Islet of Langerhans (tissue), 1 donor: ENCODE data around the gene STX11.
"Not testable (repeated sequence)": the region's sequence is repeated elsewhere in the genome, so short reads cannot be mapped to it uniquely, and the experiment has no call there.

ENCODE experiments used
- FAIRE-seq: peaks from one replicate; lab custom pipeline; 2011; peaks lifted over from hg19 to GRCh38; lab: Jason Lieb, UNC

The STX11 gene

GRCh38 chr6:144177726-144178125 is 27.4 kb downstream of the STX11 start:
- FAIRE-seq: no peak

GRCh38 chr6:144178323-144178722 is 28.0 kb downstream of the STX11 start:
- no peak for FAIRE-seq

GRCh38 chr6:144179237-144179636 is 28.9 kb downstream of the STX11 start:
- no peak for FAIRE-seq

GRCh38 chr6:144179828-144180227 is 29.5 kb downstream of the STX11 start:
- FAIRE-seq: no peak

GRCh38 chr6:144180354-144180753 is 30.0 kb downstream of the STX11 start:
- FAIRE-seq: not testable (repeated sequence)

GRCh38 chr6:144181639-144182038 is 31.3 kb downstream of the STX11 start:
- FAIRE-seq: no peak

GRCh38 chr6:144184186-144184585 is 33.9 kb downstream of the STX11 start:
- not testable (repeated sequence) for FAIRE-seq

GRCh38 chr6:144185133-144185836 is 35.0 kb downstream of the STX11 start:
- no peak for FAIRE-seq

- no peak for FAIRE-seq
Measured at GRCh38 chr6:144186817-144187625, 36.7 kb downstream of the STX11 start.

GRCh38 chr6:144189351-144189750 is 39.0 kb downstream of the STX11 start:
- no peak for FAIRE-seq

- no peak for FAIRE-seq
Measured at GRCh38 chr6:144190080-144190479, 39.8 kb downstream of the STX11 start.

- no peak for FAIRE-seq
Measured at GRCh38 chr6:144190593-144190992, 40.3 kb downstream of the STX11 start.

- no peak for FAIRE-seq
Measured at GRCh38 chr6:144193181-144193580, 42.9 kb downstream of the STX11 start.

- FAIRE-seq: no peak
Measured at GRCh38 chr6:144194293-144194810, 44.0 kb downstream of the STX11 start.

- no peak for FAIRE-seq
Measured at GRCh38 chr6:144195671-144196270, 45.5 kb downstream of the STX11 start.

- no peak for FAIRE-seq
Measured at GRCh38 chr6:144197919-144198318, 47.6 kb downstream of the STX11 start.

- FAIRE-seq: no peak
Measured at GRCh38 chr6:144202879-144203468, 52.7 kb downstream of the STX11 start.

GRCh38 chr6:144211160-144211559 is 60.8 kb downstream of the STX11 start:
- no peak for FAIRE-seq

- no peak for FAIRE-seq
Measured at GRCh38 chr6:144213315-144213714, 63.0 kb downstream of the STX11 start.

- FAIRE-seq: no peak
Measured at GRCh38 chr6:144214029-144214428, 63.7 kb downstream of the STX11 start.

- FAIRE-seq: no peak
Measured at GRCh38 chr6:144214622-144215401, 64.5 kb downstream of the STX11 start.

- FAIRE-seq: no peak
Measured at GRCh38 chr6:144215402-144215931, 65.2 kb downstream of the STX11 start.
